HepG2 (cell line): ENCODE results near the gene APBA3. TPM values are rescaled to one million over a fixed set of nuclear protein-coding genes. Genes with fewer than 3 reads are reported as not detected.

Experiments
- ATAC-seq: fragments of 200-7000 bp; cut with Tn5 transposase; 3 replicates; pipeline ENCODE4 v1.9.1; 2020; ENCODE audit warnings: mild to moderate bottlenecking, moderate library complexity
- BruUV-seq: library from RNA; stranded (reverse); fragments of 400-500 nt; replicated peaks from 2 replicates; lab custom pipeline; 2021; lab: Mats Ljungman, UMichigan
- CTCF ChIA-PET: fragments of 300-600 bp; formaldehyde crosslinking; extraction: SDS; loops from one replicate; lab custom pipeline; 2021; ENCODE audit warnings: low total read pairs, inconsistent platforms, low intra/inter-chr PET ratio; lab: Yijun Ruan, JAX
- POLR2A ChIA-PET: fragments of 350-600 bp; sonication (Branson Sonifier 250); formaldehyde crosslinking; loops from one replicate; lab custom pipeline; 2020; ENCODE audit warnings: antibody characterized with exemption, inconsistent platforms; lab: Yijun Ruan, JAX
- DNase-seq: peaks from one replicate; pipeline ENCODE4 v3.0.0-alpha.2; 2015; ENCODE audit warnings: low spot score
- FAIRE-seq: peaks from 3 replicates; lab custom pipeline; 2011; peaks lifted over from hg19 to GRCh38; lab: Jason Lieb, UNC
- H2AFZ ChIP-seq: one replicate; pipeline ENCODE4 v1.6.1; 2011; ENCODE audit warnings: low read length, inconsistent platforms
- H3K27ac ChIP-seq: fragments of 300-600 bp; 3 replicates; pipeline ENCODE4 v1.8.0; 2011; ENCODE audit warnings: mixed run types, mild to moderate bottlenecking, mixed read lengths, low read length, inconsistent platforms; ENCODE audit not compliant: insufficient read depth; ENCODE audit errors: extremely low read length
- H3K27me3 ChIP-seq, 2 experiments: fragments of 200-600 bp in 1 of 2; 2 replicates in 1 of 2; 3 replicates in 1 of 2; pipeline versions ENCODE4 v1.6.0 to v1.8.0; 2011; ENCODE audit warnings: low read length in 2 of 2, mild to moderate bottlenecking in 2 of 2, moderate library complexity in 2 of 2, inconsistent platforms in 1 of 2; ENCODE audit not compliant: insufficient read depth in 2 of 2, control insufficient read depth in 1 of 2
- H3K36me3 ChIP-seq, 2 experiments: fragments of 200-600 bp in 1 of 2; replicated peaks in 1 of 2; 2 replicates in 1 of 2; 3 replicates in 1 of 2; pipeline versions ENCODE4 v1.5.1 to v1.8.0; 2011; ENCODE audit warnings: low read length in 2 of 2, inconsistent platforms in 1 of 2; ENCODE audit not compliant: insufficient read depth in 2 of 2, control insufficient read depth in 1 of 2
- H3K4me1 ChIP-seq: 2 replicates; pipeline ENCODE4 v1.5.1; 2012; ENCODE audit warnings: low read length, inconsistent platforms; ENCODE audit not compliant: insufficient read depth
- H3K4me2 ChIP-seq: 2 replicates; pipeline ENCODE4 v1.6.0; 2011; ENCODE audit warnings: low read depth, low read length, inconsistent platforms
- H3K4me3 ChIP-seq, 3 experiments: fragments of 200-600 bp in 1 of 3; sonication (generic), shearing (Covaris generic) in 1 of 3; replicated peaks in 1 of 3; 2 replicates each; pipeline ENCODE4 v1.5.1; 2011 to 2016; ENCODE audit warnings: low read length in 3 of 3, inconsistent platforms in 2 of 3, low read depth in 2 of 3, mild to moderate bottlenecking in 2 of 3, control low read depth in 1 of 3, mixed read lengths in 1 of 3; ENCODE audit not compliant: insufficient read depth in 1 of 3
- H3K79me2 ChIP-seq: one replicate; pipeline ENCODE4 v1.6.1; 2011; ENCODE audit warnings: low read length, inconsistent platforms; ENCODE audit not compliant: insufficient read depth
- H3K9ac ChIP-seq: 2 replicates; pipeline ENCODE4 v1.6.0; 2011; ENCODE audit warnings: mild to moderate bottlenecking, low read depth, low read length, inconsistent platforms; ENCODE audit not compliant: insufficient read depth
- H3K9me3 ChIP-seq: 2 replicates; pipeline ENCODE4 v1.5.1; 2012; ENCODE audit warnings: mild to moderate bottlenecking, low read length
- H4K20me1 ChIP-seq: 2 replicates; pipeline ENCODE4 v1.6.0; 2011; ENCODE audit warnings: inconsistent platforms, mild to moderate bottlenecking, low read length, moderate library complexity; ENCODE audit not compliant: insufficient read depth
- ADNP ChIP-seq: sonication (generic); formaldehyde crosslinking; IDR thresholded peaks from 2 replicates; pipeline ENCODE4 v1.4.0; 2020; ENCODE audit warnings: missing genetic modification reagents
- DZIP1 ChIP-seq: sonication (generic); formaldehyde crosslinking; IDR thresholded peaks from 2 replicates; pipeline ENCODE4 v1.5.0; 2020; ENCODE audit warnings: mild to moderate bottlenecking, missing genetic modification reagents
- KLF12 ChIP-seq: sonication (generic); formaldehyde crosslinking; IDR thresholded peaks from 2 replicates; pipeline ENCODE4 v1.4.0; 2020; ENCODE audit warnings: missing genetic modification reagents, borderline replicate concordance
- MEIS2 ChIP-seq: sonication (generic); formaldehyde crosslinking; IDR thresholded peaks from 2 replicates; pipeline ENCODE4 v1.9.0; 2021; ENCODE audit warnings: mild to moderate bottlenecking, missing genetic modification reagents
- PTBP1 ChIP-seq: fragments of 200-400 bp; formaldehyde crosslinking; IDR thresholded peaks from 2 replicates; pipeline ENCODE4 v1.6.1; 2018; ENCODE audit warnings: low read length, low read depth; ENCODE audit not compliant: poor library complexity, severe bottlenecking
- RFXANK ChIP-seq: IDR thresholded peaks from 2 replicates; pipeline ENCODE4 v1.6.1; 2016
- SIX4 ChIP-seq: sonication (generic); formaldehyde crosslinking; IDR thresholded peaks from 2 replicates; pipeline ENCODE4 v1.4.0; 2020; ENCODE audit warnings: missing genetic modification reagents
- SNRNP70 ChIP-seq: fragments of 200-400 bp; formaldehyde crosslinking; IDR thresholded peaks from 2 replicates; pipeline ENCODE4 v1.6.1; 2017; ENCODE audit warnings: mild to moderate bottlenecking, low read depth, low read length, moderate library complexity
- STAT5B ChIP-seq: sonication (generic); formaldehyde crosslinking; IDR thresholded peaks from 2 replicates; pipeline ENCODE4 v1.4.0; 2020; ENCODE audit warnings: missing genetic modification reagents
- TERF1 ChIP-seq: sonication (generic); formaldehyde crosslinking; IDR thresholded peaks from 2 replicates; pipeline ENCODE4 v1.8.0; 2022; ENCODE audit warnings: mild to moderate bottlenecking, missing genetic modification reagents, moderate library complexity
- TIGD3 ChIP-seq: sonication (generic); formaldehyde crosslinking; IDR thresholded peaks from 2 replicates; pipeline ENCODE4 v1.5.1; 2020; ENCODE audit warnings: mild to moderate bottlenecking, missing genetic modification reagents, borderline replicate concordance
- ZFP90 ChIP-seq: sonication (generic); formaldehyde crosslinking; IDR thresholded peaks from 2 replicates; pipeline ENCODE4 v1.8.0; 2022; ENCODE audit warnings: missing genetic modification reagents, mild to moderate bottlenecking, inconsistent platforms, borderline replicate concordance
- ZNF17 ChIP-seq: sonication (generic); formaldehyde crosslinking; IDR thresholded peaks from 2 replicates; pipeline ENCODE4 v1.5.0; 2020; ENCODE audit warnings: mild to moderate bottlenecking, missing genetic modification reagents
- ZNF256 ChIP-seq: sonication (generic); formaldehyde crosslinking; conservative IDR thresholded peaks from 2 replicates; pipeline ENCODE4 v1.4.0; 2020; ENCODE audit warnings: missing genetic modification reagents
- ZNF564 ChIP-seq: sonication (generic); formaldehyde crosslinking; IDR thresholded peaks from 2 replicates; pipeline ENCODE4 v1.8.1; 2023; ENCODE audit warnings: mild to moderate bottlenecking, missing genetic modification reagents
- ZNF629 ChIP-seq: sonication (generic); formaldehyde crosslinking; conservative IDR thresholded peaks from 2 replicates; pipeline ENCODE4 v1.5.0; 2020; ENCODE audit warnings: missing genetic modification reagents
- ZNF691 ChIP-seq: sonication (generic); formaldehyde crosslinking; IDR thresholded peaks from 2 replicates; pipeline ENCODE4 v1.4.0; 2020; ENCODE audit warnings: missing genetic modification reagents, low read depth, mild to moderate bottlenecking, borderline replicate concordance
- WGBS: methylation state at CpG from one replicate; pipeline ENCODE4 v1.1.6; 2017; ENCODE audit warnings: low lambda C conversion rate; 5-methylcytosine and 5-hydroxymethylcytosine counted together
- in situ Hi-C: cut with HindIII; loops from 2 replicates; pipeline ENCODE4 v1.10.0; 2017; ENCODE audit warnings: low pct_unique_long_range_greater_than_20kb; ENCODE audit not compliant: extremely low pct_ligation_motif_present
- intact Hi-C: fragments of 100-400 bp; cut with micrococcal nuclease; formaldehyde crosslinking; loops from one replicate; pipeline ENCODE4 v1.10.0; 2022; ENCODE audit not compliant: unreplicated experiment
- polyA plus RNA-seq, 8 experiments: library from polyadenylated mRNA; depleted of rRNA in 3 of 8; stranded (reverse) in 7 of 8; unstranded in 1 of 8; fragments of >200 nt; fragmentation: Illumina TruSeq in 4 of 8; extraction: Trizol in 4 of 8; gene quantifications; 2 replicates each; pipeline versions ENCODE4 v1.2.1 to v1.2.3, GENCODE V29; 2011 to 2016; ENCODE audit warnings: low read depth in 4 of 8, missing spikeins in 1 of 8, mixed read lengths in 1 of 8; ENCODE audit not compliant: insufficient read depth in 1 of 8
- total RNA-seq, 5 experiments: library from RNA; depleted of rRNA; stranded (reverse); fragments of >200 nt; fragmentation: Illumina TruSeq; extraction: Trizol; gene quantifications; 2 replicates each; pipeline ENCODE4 v1.2.3, GENCODE V29; 2016; ENCODE audit warnings: low read depth in 1 of 5

Gene APBA3
- total and polyA plus RNA-seq, 2 of the 13 experiments (the other 11 are each of a cell fraction or from before 2014, with no cell fraction given) = 14.2 to 14.3 TPM

- no peak for TF ChIP-seq MEIS2 (CRISPR knock-in tag)
- no peak for TF ChIP-seq SIX4
- no peak for TF ChIP-seq ZNF564 (CRISPR knock-in tag)
- TF ChIP-seq SNRNP70 = no peak
- no peak for TF ChIP-seq ZNF256
- peak; percentile 97 for TF ChIP-seq ZNF629 (CRISPR knock-in tag)
- no peak for TF ChIP-seq ZFP90 (CRISPR knock-in tag)
- peak; percentile 75; the same call in 1 of the 2 replicates for TF ChIP-seq ADNP (CRISPR knock-in tag)
Measured at GRCh38 chr19:3760871-3761361, 576 bp downstream of the APBA3 start (continued).

- Histone ChIP-seq H3K36me3 (peaks cover 0 to 8% of the 10 kb centered on the region in 2 experiments; a peak in 2 of 5 replicates), H3K9me3 (no peaks in the 10 kb centered on the region), H3K27ac (no peak overlapping the region), H3K79me2 (peaks cover 12% of the 10 kb centered on the region), H3K4me3 (no peak overlapping the region; a peak in 1 of 6 replicates), H3K4me2 (peak overlapping the region; percentile 88; the same call in 1 of the 2 replicates), H4K20me1 (no peaks in the 10 kb centered on the region), H3K9ac (no peak overlapping the region), H3K4me1 (peaks cover 17% of the 10 kb centered on the region), H2AFZ (no peak overlapping the region), H3K27me3 (no peaks in the 10 kb centered on the region; a peak in 1 of 5 replicates)
- ATAC-seq (no peak), FAIRE-seq (no peak), DNase-seq (no peak)
- intact Hi-C loops = loop anchor here (10.0 kb wide), 1 partner anchor 55 kb away; the partner anchor contains the start of genes PIP5K1C and TJP3
- no TSS peak for BruUV-seq
- in situ Hi-C loops = no loop called here
- WGBS = 98% methylated on average over 9 of the region's 19 CpGs
- ChIA-PET CTCF (no interaction called here), POLR2A (no interaction called here)
- no peak for TF ChIP-seq ZNF17 (CRISPR knock-in tag)
- TF ChIP-seq PTBP1 = no peak
- no peak for TF ChIP-seq KLF12 (CRISPR knock-in tag)
- no peak for TF ChIP-seq RFXANK (CRISPR knock-in tag)
- TF ChIP-seq DZIP1 (CRISPR knock-in tag) = no peak
- no peak for TF ChIP-seq ZNF691 (CRISPR knock-in tag)
- no peak for TF ChIP-seq TIGD3 (CRISPR knock-in tag)
- TF ChIP-seq TERF1 = no peak
- TF ChIP-seq STAT5B (CRISPR knock-in tag) = no peak
Measured at GRCh38 chr19:3759482-3760254, 1.8 kb downstream of the APBA3 start.
